ENCODE results near the gene P2RX3. TPM values are rescaled to one million over a fixed set of nuclear protein-coding genes. Genes with fewer than 3 reads are reported as not detected.

P2RX3 gene
- total RNA-seq, 1 experiment from 2014 or later, result 0.15 TPM

DNA sequence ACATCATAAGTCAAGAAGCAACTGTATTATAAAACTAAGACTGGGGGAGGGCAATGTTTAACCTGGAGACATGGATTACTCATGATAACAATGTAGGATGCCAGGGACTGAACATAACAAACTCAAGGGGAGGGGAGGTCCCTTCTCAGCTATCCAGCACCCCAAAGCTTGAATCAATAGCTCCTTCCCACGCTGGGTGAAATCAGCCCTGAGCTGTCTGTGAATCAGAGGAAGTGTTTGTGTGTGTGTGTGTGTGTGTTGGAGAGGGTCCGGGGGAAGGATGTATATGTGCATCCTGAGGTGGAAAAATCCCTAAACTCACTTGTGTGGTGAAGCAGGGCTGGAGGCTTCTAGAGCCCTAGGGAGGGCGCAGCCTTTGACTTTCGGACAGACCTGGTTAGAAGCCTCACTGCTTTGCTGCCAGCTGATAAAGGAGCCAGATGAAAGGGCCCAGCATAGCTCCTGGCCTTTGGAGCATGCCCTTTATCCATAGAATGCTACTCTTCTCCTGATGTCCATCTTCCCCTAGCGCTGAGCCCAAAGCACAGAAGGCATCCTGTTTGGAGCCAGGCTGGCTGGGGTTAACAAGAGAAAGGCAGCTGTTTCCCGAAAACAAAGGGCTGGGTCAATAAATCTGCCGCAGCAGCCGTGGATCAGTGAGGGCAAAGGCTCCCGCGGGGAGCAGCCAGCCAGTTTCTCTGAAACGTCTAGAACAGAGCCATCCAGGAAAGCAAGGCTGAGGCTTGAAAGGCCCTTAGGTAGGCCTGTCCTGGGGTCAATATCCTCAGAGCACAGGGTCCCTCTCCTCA, 49.2 kb upstream of the P2RX3 start:
- no peak overlapping the region for H3K4me3 Mint-ChIP-seq
- no peak overlapping the region for H2BK5ac ChIP-seq (ENCODE audit: insufficient read length, low read length)
- no peak overlapping the region for H2BK20ac ChIP-seq (ENCODE audit: low read depth, low read length, poor library complexity, severe bottlenecking)
- H2BK120ac ChIP-seq (ENCODE audit: low read depth, low read length, poor library complexity, severe bottlenecking), result no peak overlapping the region
- no peaks in the 10 kb centered on the region; the same call in 1 of the 2 replicates for H3K27me3 ChIP-seq (ENCODE audit: insufficient read depth, low read length)
- H2BK15ac ChIP-seq (ENCODE audit: low read depth, low read length), result no peak overlapping the region
- no CpG with 5 or more reads among the region's 11 CpGs for WGBS (ENCODE audit: extremely low coverage, insufficient read length, low lambda C conversion rate)
- no peak overlapping the region for H3K56ac ChIP-seq (ENCODE audit: insufficient read length, low read depth, low read length)
- H2AK5ac ChIP-seq (ENCODE audit: insufficient read length, low read length), result no peak overlapping the region
- TF ChIP-seq, protein P1, sequence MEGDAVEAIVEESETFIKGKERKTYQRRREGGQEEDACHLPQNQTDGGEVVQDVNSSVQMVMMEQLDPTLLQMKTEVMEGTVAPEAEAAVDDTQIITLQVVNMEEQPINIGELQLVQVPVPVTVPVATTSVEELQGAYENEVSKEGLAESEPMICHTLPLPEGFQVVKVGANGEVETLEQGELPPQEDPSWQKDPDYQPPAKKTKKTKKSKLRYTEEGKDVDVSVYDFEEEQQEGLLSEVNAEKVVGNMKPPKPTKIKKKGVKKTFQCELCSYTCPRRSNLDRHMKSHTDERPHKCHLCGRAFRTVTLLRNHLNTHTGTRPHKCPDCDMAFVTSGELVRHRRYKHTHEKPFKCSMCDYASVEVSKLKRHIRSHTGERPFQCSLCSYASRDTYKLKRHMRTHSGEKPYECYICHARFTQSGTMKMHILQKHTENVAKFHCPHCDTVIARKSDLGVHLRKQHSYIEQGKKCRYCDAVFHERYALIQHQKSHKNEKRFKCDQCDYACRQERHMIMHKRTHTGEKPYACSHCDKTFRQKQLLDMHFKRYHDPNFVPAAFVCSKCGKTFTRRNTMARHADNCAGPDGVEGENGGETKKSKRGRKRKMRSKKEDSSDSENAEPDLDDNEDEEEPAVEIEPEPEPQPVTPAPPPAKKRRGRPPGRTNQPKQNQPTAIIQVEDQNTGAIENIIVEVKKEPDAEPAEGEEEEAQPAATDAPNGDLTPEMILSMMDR (conservative IDR thresholded peaks at IDR 0.05), result no peak
- H3K9me3 ChIP-seq (ENCODE audit: control insufficient read depth, low read depth, low read length), result no peaks in the 10 kb centered on the region
- no peaks in the 10 kb centered on the region for H3K79me2 ChIP-seq (ENCODE audit: insufficient read depth, low read length)
- H3T11ph ChIP-seq (ENCODE audit: low read length), result no peak overlapping the region
- DNase-seq, result no peak
- no peak overlapping the region for H3K4me2 ChIP-seq (ENCODE audit: insufficient read depth, insufficient read length, low read length)
- H2AFZ ChIP-seq (ENCODE audit: low read length), result peak overlapping the region; percentile 34
- H3K4me1 ChIP-seq (ENCODE audit: insufficient read depth, low read length), result peaks cover 3% of the 10 kb centered on the region; the same call in 1 of the 2 replicates
- no peak overlapping the region for H2BK12ac ChIP-seq (ENCODE audit: insufficient read length, low read depth, low read length)
- H3K27ac ChIP-seq (ENCODE audit: insufficient read length, low read depth, low read length), result no peak overlapping the region
- H4K91ac ChIP-seq (ENCODE audit: insufficient read length, low read depth, low read length), result no peak overlapping the region
- H3K14ac ChIP-seq (ENCODE audit: insufficient read depth, low read length), result no peak overlapping the region
- peak overlapping the region in 1 of 3 experiments; percentile 56; a peak in 2 of 7 replicates for H3K27ac Mint-ChIP-seq
- peaks cover 38 to 42% of the 10 kb centered on the region in 2 experiments for H3K4me1 Mint-ChIP-seq
- no peaks in the 10 kb centered on the region for H3K79me1 ChIP-seq (ENCODE audit: insufficient read depth, low read depth, low read length, poor library complexity, severe bottlenecking)
- peaks cover 3% of the 10 kb centered on the region for H3K27me3 Mint-ChIP-seq (ENCODE audit: low read depth)
- no peaks in the 10 kb centered on the region for H4K20me1 ChIP-seq (ENCODE audit: control insufficient read depth, insufficient read depth, insufficient read length)
- H3K36me3 Mint-ChIP-seq (ENCODE audit: insufficient read depth in 1 of 3, low read depth in 3 of 3), result peaks cover 0 to 4% (median 0%) of the 10 kb centered on the region in 3 experiments; a peak in 1 of 7 replicates
- H4K5ac ChIP-seq (ENCODE audit: insufficient read length, low read depth, low read length), result no peak overlapping the region
- no peak overlapping the region for H3K23ac ChIP-seq (ENCODE audit: insufficient read length, low read depth, low read length)
- H3K9ac ChIP-seq (ENCODE audit: extremely low read depth, insufficient read length, low read length), result no peak overlapping the region
- no peaks in the 10 kb centered on the region for H3K23me2 ChIP-seq (ENCODE audit: insufficient read length, low read depth, low read length, poor library complexity, severe bottlenecking)
- H3K18ac ChIP-seq (ENCODE audit: insufficient read length, low read depth, low read length), result no peak overlapping the region
- H3K9me3 Mint-ChIP-seq, result no peaks in the 10 kb centered on the region
- no peak overlapping the region for H4K8ac ChIP-seq (replicated peaks; ENCODE audit: insufficient read length, low read depth, low read length)
- H3K4ac ChIP-seq (ENCODE audit: low read depth, low read length), result no peak overlapping the region

All from H9 (cell line).